ENCODE data around the gene SPATA2. TPM values are rescaled to one million over a fixed set of nuclear protein-coding genes. Genes with fewer than 3 reads are reported as not detected.

The SPATA2 gene
- total and polyA plus RNA-seq, 2 of the 8 experiments (the other 6 are each of a cell fraction or from before 2014, with no cell fraction given) = 11.0 to 13.0 TPM

- TF ChIP-seq MAX (IDR thresholded peaks at IDR 0.05) = no peak
Observed at GRCh38 chr20:49913399-49914047, 1.8 kb downstream of the SPATA2 start (continued).

Data from H1 (cell line).